Gastroesophageal sphincter (tissue), 3 donors: Measurements from ENCODE around the gene OR8G1.

Experiments used
- POLR2A ChIP-seq, 2 donors: fragments of 450-650 bp; IDR thresholded peaks; one replicate each; pipeline ENCODE4 v1.6.1; 2017; ENCODE audit warnings: antibody characterized with exemption in 2 of 2, mild to moderate bottlenecking in 2 of 2, moderate library complexity in 1 of 2
- TF ChIP-seq, protein P1 (sequence below), 4 experiments: fragments of 200-600 bp in 2 of 4; fragments of 450-650 bp in 2 of 4; sonication (generic) in 1 of 4; IDR thresholded peaks; one replicate each; pipeline ENCODE4 v1.5.1; 2017 to 2019; ENCODE audit warnings: antibody characterized with exemption in 4 of 4, mild to moderate bottlenecking in 2 of 4, moderate library complexity in 2 of 4

GRCh38 chr11:124200671-124201070 lies 40.2 kb upstream of the OR8G1 start:
- TF ChIP-seq POLR2A (IDR thresholded peaks at IDR 0.05) = no peak
- TF ChIP-seq, protein P1, sequence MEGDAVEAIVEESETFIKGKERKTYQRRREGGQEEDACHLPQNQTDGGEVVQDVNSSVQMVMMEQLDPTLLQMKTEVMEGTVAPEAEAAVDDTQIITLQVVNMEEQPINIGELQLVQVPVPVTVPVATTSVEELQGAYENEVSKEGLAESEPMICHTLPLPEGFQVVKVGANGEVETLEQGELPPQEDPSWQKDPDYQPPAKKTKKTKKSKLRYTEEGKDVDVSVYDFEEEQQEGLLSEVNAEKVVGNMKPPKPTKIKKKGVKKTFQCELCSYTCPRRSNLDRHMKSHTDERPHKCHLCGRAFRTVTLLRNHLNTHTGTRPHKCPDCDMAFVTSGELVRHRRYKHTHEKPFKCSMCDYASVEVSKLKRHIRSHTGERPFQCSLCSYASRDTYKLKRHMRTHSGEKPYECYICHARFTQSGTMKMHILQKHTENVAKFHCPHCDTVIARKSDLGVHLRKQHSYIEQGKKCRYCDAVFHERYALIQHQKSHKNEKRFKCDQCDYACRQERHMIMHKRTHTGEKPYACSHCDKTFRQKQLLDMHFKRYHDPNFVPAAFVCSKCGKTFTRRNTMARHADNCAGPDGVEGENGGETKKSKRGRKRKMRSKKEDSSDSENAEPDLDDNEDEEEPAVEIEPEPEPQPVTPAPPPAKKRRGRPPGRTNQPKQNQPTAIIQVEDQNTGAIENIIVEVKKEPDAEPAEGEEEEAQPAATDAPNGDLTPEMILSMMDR (IDR thresholded peaks at IDR 0.05) = no peak
